HG03520 (cell line): ENCODE data around the gene GPC3.

ENCODE experiments used
- ATAC-seq: cut with Tn5 transposase; IDR thresholded peaks from one replicate; pipeline ENCODE4 v1.9.1; 2021; ENCODE audit warnings: mild to moderate bottlenecking, moderate library complexity; ENCODE audit not compliant: unreplicated experiment

GPC3 gene

GRCh38 chrX:133852837-133853356 lies 132.5 kb downstream of the GPC3 start:
- ATAC-seq, result no peak

DNA sequence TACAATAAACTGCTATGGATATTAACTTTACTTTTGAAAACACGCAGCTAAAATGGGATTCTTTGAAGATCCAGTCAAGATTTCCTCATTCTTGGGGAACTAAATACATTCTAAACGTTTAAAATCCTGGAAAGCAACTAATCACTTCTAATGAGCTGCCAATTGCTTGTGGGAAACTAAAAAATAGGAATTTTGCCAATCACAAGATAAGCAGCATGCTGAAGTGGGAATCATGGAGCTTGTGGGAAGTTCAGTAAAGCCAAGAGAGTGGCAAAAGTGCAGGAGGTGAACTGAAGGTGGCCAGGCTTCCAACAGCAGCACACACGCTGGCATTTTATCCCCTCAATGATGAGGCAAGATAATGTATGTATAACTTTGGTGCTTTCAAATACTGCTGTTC lies 133.0 kb downstream of the GPC3 start:
- ATAC-seq, result no peak

DNA sequence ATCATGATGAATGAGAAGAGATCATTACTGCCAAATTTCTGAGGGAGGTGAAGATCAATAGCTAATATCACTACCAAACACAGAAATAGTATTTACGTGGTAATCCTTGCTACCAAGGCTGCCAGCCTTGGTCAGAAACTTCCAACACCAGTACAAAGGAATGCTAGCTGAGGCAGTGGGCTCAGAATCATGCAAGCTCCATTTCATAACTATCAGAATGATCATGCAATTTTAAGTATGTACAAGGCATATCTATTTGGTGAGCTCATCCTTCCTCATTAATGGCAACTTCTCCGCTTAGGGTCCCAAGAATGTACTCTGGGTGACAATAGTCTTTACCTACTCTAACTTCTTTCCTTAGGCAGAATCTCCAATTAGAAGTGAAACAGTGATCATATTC lies 135.0 kb downstream of the GPC3 start:
- ATAC-seq, result no peak

GRCh38 chrX:133849676-133850075 lies 135.7 kb downstream of the GPC3 start:
- no peak for ATAC-seq

DNA sequence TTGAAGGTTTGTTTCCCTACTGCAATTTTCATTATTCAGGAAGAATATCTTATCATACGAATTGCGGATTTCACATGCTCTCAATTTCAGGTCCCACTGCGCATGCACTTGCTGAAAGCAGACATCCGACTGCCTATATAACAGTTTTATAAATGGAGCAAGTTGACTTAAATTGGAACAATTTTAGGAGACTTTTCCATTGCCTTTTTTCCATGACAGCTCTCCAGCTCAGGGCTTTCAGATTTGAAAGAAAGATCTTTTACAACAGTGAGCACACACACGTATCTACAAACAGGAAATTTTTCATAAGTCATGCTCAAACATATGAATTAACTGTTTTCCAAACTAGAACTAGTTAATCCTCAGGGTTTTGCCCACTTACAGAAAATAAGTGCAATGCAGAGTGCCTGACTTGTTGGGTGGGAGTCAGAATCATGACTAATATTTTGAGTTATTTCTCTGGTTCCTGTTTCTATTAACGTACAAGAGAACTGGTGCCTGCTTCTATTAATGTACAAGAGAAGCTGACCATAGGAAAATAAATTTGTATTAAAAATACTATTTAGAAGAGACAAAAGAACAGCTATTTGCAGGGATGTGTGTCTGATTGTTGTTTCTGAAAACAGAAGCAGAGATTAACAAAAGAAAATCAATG lies 137.9 kb downstream of the GPC3 start:
- ATAC-seq, result no peak

GRCh38 chrX:133846311-133846710 lies 139.1 kb downstream of the GPC3 start:
- ATAC-seq, result no peak

- no peak for ATAC-seq
These were observed 145.0 kb downstream of the GPC3 start for GRCh38 chrX:133840415-133840814.

- ATAC-seq, result no peak
These were observed 146.4 kb downstream of the GPC3 start for GRCh38 chrX:133838761-133839676.

- ATAC-seq, result no peak
These were observed 148.3 kb downstream of the GPC3 start for GRCh38 chrX:133837091-133837490.

DNA sequence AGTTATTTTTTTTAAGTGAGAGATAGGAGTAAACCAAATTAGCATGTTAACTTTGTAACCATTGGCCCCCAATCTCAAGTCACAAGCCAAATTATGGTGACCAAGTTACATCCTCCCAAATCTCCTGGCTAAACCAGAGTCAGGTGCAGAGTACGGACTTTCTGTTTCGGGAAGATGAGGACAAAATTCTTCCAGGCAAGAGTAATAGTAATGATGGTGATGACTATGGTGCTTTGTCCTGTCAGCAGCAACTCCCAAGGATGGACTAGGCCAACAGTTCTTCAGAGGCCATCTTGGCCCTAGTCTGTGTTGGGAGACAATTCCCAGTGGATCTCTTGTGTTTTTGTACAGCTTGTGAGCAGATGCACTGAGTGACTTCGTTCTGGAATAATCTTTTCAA lies 148.8 kb downstream of the GPC3 start:
- no peak for ATAC-seq

DNA sequence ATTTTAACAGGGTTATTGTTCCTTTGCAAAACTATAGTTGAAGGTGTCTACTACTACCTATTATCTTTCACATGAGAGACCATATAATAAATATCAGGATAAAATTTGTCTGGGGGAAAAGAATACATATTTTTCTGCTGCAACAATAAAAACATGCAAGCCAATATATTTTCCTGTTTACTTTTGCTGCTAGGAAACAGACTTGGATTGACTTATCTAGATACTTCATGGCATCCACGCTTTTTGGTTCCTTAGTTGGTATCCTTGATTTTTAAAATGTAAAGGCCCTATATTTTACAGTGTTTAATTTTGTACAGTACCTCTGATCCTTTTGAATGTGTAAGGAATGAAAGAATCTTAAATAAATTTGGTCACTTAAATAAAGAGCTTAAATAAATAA lies 150.6 kb downstream of the GPC3 start:
- ATAC-seq, result no peak

GRCh38 chrX:133819546-133819945 lies 165.8 kb downstream of the GPC3 start:
- ATAC-seq, result no peak

DNA sequence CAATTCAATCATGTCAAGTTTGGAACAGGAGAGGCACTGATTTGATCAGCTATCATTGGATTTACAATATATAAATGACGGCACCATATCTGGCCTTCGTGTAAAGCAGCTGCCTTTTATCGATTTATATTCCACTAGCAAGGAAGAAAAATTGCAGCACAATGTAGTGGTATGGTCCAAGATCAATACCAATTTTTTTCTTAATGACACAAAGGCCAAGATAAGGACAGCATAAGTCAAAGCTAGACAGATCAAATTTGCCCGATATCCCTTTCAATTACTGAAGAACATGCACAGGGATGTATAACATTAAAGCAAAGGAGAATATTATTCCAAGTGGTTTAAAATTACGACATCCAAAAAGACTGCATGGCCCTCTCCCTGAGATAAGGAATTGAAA lies 167.4 kb downstream of the GPC3 start:
- no peak for ATAC-seq

DNA sequence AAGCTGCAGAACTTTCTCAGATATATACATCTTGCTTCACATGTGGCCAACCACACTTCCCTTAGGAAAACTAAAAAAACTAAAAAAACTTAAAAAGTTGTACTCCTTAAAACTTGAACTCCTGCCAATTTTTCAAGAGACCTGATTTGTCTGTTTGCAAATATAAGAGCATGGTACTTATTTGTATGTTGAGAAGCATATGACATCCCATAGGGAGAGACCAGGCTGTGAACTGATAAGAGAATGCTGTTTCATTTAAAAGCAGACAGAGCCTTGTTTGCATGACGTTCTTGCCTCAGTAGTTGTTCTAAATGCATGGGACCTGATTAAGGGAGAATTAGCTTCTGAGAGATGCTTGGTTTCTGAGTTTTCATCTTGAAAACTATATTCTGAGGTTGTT lies 169.9 kb downstream of the GPC3 start:
- ATAC-seq, result no peak

DNA sequence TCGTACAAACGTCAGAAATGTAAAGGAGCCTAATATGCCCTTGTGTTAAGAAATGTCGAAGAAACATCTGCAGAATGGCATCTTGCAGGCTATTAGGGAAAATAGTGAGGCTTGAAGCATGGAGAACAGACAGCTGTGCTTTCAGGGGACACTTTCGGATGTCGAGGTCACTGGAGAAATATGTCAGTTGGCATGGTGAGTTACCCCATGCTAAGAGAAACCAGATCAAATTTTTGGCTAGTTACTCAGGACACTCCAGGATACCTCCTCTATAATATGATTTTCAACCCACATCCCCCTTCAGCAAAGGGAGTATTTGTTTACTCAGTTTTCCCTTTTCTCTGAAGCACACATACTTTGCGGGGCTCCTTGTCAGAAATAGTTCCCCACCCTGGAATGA lies 171.4 kb downstream of the GPC3 start:
- ATAC-seq, result no peak

- ATAC-seq, result no peak
These were observed 173.0 kb downstream of the GPC3 start for GRCh38 chrX:133812402-133812801.

DNA sequence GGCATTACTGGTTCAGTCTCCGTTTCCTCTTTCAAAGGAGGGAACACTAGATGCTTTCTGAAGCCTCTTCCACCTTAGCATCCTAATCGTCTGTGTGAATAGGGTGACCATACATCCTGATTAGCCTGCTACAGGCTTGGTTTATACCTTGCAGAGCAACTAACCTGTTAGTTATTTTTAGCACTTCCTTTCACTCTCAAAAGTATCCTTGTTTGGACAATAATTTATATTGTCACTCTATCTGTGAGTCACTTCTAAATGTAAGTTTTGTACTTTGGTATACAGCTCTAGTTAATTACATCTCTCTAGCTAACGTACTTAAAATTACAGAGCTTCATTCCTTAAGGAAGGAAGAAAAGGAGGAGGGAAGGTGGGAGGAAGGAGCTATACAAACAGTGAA lies 174.5 kb downstream of the GPC3 start:
- ATAC-seq, result no peak

GRCh38 chrX:133804072-133804471 lies 181.3 kb downstream of the GPC3 start:
- no peak for ATAC-seq

DNA sequence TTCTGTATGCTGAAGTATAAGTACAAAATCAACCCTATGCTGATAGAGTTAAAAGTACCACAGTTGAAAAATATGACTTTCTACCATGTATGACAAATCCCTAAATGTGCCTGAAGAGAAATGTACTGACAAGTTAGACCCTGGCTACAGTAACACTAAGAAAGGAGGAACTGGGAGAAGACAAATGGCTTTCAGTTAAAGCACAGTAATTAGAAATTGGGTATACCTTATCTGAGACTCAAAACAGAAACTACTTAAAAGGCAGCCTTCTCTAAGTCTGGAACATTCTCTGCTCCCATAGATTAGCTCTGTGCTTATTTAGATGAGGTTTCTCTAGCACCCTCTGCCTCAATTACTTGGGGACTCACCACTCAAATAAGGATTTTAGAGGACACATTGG lies 189.1 kb downstream of the GPC3 start:
- no peak for ATAC-seq

GRCh38 chrX:133794126-133794525 lies 191.3 kb downstream of the GPC3 start:
- ATAC-seq, result no peak

- no peak for ATAC-seq
These were observed 191.8 kb downstream of the GPC3 start for GRCh38 chrX:133793626-133794025.
